ENCODE data around the gene MINK1.

Gene MINK1

DNA sequence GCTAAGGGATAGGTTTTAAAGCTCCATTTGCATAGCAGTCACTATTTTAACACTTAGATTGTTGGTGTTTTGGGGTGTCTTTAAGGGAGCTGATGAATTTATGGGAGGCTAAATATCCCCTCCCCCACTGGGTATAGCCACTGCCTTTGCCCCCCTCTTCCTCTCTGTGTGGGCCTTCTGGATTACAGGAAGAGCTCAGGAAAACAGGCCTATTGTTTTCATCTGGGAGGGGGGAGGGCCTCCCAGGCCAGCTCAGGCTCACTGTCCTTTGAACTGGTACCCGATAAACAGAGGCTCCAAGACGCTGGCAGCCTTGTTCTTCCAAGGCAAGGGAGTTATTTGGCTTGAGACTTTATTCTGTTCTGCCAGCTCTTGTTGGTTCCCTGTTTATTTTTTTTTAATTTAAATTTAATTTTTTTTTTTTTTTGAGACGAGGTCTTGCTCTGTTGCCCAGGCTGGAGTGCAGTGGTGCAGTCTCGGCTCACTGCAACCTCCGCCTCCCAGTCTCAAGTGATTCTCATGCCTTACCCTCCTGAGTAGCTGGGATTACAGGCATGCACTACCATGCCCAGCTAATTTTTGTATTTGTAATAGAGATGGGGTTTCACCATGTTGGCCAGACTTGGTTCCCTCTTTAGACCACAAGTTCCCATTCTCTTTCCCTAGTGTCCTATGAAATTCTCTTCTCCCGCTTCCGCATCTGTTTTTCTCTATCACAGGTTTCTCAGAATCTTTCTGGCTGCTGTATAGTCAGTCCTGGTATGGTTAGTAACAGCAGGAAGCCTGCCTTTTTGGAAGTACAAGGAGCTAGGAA, 25.1 kb downstream of the MINK1 start:
- no peak overlapping the region for H3K4me3 ChIP-seq (ENCODE audit: control insufficient read depth, low read depth, low read length)
- no peak for DNase-seq (ENCODE audit: low read depth)
- TF ChIP-seq, protein P1, sequence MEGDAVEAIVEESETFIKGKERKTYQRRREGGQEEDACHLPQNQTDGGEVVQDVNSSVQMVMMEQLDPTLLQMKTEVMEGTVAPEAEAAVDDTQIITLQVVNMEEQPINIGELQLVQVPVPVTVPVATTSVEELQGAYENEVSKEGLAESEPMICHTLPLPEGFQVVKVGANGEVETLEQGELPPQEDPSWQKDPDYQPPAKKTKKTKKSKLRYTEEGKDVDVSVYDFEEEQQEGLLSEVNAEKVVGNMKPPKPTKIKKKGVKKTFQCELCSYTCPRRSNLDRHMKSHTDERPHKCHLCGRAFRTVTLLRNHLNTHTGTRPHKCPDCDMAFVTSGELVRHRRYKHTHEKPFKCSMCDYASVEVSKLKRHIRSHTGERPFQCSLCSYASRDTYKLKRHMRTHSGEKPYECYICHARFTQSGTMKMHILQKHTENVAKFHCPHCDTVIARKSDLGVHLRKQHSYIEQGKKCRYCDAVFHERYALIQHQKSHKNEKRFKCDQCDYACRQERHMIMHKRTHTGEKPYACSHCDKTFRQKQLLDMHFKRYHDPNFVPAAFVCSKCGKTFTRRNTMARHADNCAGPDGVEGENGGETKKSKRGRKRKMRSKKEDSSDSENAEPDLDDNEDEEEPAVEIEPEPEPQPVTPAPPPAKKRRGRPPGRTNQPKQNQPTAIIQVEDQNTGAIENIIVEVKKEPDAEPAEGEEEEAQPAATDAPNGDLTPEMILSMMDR (IDR thresholded peaks at IDR 0.05; ENCODE audit: control insufficient read depth, insufficient read depth, low read depth, low read length, missing control alignments), result no peak

DNA sequence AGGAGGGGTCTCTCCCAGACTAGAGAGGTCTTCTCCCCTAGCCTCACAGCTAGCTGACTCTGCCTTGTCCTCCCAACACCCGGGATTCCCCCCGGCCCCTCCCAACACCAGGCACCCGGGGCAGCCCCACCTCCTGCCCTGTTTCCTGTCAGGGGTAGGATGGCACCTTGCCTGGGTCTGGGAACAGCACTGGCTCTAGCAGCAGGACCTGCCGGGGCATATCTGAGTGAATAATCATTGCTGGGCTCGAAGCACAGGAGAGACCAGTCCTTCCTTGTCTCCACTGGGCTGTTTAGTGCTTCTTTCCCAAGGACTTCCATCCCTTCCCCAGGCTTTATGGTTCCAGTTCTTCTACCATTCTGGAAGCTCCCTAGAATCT, 25.7 kb downstream of the MINK1 start:
- TF ChIP-seq, protein P1 (IDR thresholded peaks at IDR 0.05; ENCODE audit: control insufficient read depth, insufficient read depth, low read depth, low read length, missing control alignments), result no peak
- H3K4me3 ChIP-seq (ENCODE audit: control insufficient read depth, low read depth, low read length), result no peak overlapping the region
- no peak for DNase-seq (ENCODE audit: low read depth)

DNA sequence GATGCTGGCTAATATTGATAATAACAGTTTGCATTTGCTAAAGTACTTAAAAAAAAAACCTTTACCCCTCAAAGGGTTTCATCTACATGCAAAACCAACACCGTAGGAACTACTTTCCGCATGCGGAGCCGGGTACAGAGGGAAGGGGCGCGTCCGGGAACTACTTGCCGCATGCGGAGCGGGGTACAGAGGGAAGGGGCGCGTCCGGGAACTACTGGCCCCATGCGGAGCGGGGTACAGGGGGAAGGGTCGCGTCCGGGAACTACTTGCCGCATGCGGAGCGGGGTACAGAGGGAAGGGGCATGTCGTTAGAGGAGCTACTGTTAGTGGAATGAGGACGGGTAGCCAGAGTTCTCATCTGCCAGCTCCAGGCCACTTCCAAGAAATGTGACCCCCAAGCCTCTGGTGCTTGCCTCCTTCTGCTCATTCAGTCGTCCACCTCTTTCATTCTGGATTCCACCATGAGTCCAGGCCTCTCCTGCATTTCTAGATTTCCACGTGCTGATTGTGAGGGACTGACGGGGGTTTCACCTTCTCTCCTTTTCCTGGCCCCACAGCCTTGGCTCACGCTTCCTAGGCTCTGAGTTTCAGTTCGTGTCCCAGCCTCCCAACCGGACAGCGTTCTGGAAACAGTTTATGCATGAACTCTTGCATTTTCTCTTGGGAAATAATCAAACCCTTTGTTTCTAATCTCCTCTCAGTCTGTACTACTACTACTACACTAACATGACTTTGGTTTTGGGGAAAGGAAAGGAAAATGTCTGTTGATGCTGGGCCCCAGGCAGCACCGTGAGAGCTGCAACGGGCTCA, 26.9 kb downstream of the MINK1 start:
- no peak overlapping the region for H3K4me3 ChIP-seq (ENCODE audit: control insufficient read depth, low read depth, low read length)
- DNase-seq (ENCODE audit: low read depth), result no peak
- TF ChIP-seq, protein P1 (IDR thresholded peaks at IDR 0.05; ENCODE audit: control insufficient read depth, insufficient read depth, low read depth, low read length, missing control alignments), result no peak

DNA sequence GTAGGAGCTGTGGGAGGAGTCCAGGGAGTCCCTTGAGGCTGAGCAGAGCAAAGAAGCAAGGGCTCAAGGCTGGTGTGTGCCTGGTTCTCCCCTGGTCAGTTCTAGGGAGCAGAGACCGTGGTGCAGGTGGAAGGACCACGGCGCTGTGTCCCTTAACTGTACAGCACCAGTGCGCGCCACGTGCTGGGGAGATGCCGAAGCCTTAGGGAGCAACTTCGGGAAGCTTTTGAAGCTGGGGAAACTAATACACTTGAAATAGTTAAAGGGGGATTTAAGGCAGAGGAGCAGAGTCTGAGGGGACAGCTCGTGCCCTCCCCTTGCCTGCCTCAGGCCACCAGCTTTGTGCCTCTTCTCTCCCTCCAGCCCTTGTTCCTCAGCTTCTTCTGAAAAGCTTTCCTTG, 27.5 kb downstream of the MINK1 start:
- H3K4me3 ChIP-seq (ENCODE audit: control insufficient read depth, low read depth, low read length), result no peak overlapping the region

DNA sequence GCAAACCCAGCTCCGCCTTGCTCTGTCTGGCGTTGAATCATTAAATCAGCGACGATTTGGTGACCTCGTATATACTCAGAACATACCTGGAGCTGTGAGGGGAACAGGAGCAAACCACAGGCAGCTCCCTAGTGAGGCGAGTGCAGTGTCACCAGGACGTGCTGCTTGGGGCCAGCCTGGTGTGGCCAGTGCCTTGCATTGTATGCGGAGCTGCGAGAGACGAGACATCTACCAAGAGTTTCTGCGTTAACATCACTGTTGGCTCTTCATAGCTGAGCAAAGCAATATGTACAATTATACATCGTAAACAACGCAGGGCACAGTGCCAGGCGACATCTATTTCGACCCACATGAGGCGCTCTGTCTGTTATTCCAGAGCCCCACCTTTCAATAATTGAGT, 27.9 kb downstream of the MINK1 start:
- no peak overlapping the region for H3K4me3 ChIP-seq (ENCODE audit: control insufficient read depth, low read depth, low read length)
- DNase-seq (ENCODE audit: low read depth), result no peak
- TF ChIP-seq, protein P1 (IDR thresholded peaks at IDR 0.05; ENCODE audit: control insufficient read depth, insufficient read depth, low read depth, low read length, missing control alignments), result no peak

More for the DNA sequence above, 27.5 kb downstream of the MINK1 start:
- DNase-seq (ENCODE audit: low read depth), result no peak
- TF ChIP-seq, protein P1 (IDR thresholded peaks at IDR 0.05; ENCODE audit: control insufficient read depth, insufficient read depth, low read depth, low read length, missing control alignments), result no peak

DNA sequence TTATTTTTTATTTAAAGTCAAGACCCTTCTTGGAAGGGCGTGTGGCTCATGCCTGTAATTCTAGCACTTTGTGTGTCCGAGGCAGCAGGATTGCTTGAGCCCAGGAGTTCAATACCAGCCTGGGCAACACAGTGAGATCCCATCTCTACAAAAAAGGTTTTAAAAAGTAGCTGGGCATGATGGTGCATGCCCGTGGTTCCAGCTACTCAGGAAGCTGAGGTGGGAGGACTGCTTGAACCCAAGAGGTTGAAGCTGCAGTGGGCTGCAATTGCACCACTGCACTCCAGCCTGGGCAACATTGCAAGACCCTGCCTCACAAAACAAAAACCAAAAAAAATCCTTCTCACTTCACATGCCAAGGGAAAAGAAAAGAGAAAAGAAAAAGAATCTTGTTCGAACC, 29.6 kb downstream of the MINK1 start:
- DNase-seq (ENCODE audit: low read depth), result no peak
- TF ChIP-seq, protein P1 (IDR thresholded peaks at IDR 0.05; ENCODE audit: control insufficient read depth, insufficient read depth, low read depth, low read length, missing control alignments), result no peak
- no peak overlapping the region for H3K4me3 ChIP-seq (ENCODE audit: control insufficient read depth, low read depth, low read length)
